Gastroesophageal sphincter (tissue), 3 donors: ENCODE measurements around the gene ZSCAN31.

ENCODE experiments used
- EP300 ChIP-seq: sonication (generic); formaldehyde crosslinking; IDR thresholded peaks from one replicate; pipeline ENCODE4 v1.6.1; 2017; ENCODE audit warnings: antibody characterized with exemption, mild to moderate bottlenecking
- POLR2A ChIP-seq, 2 donors: fragments of 450-650 bp; IDR thresholded peaks; one replicate each; pipeline ENCODE4 v1.6.1; 2017; ENCODE audit warnings: antibody characterized with exemption in 2 of 2, mild to moderate bottlenecking in 2 of 2, moderate library complexity in 1 of 2
- TF ChIP-seq, protein P1 (sequence below), 4 experiments: fragments of 200-600 bp in 2 of 4; fragments of 450-650 bp in 2 of 4; sonication (generic) in 1 of 4; IDR thresholded peaks; one replicate each; pipeline ENCODE4 v1.5.1; 2017 to 2019; ENCODE audit warnings: antibody characterized with exemption in 4 of 4, mild to moderate bottlenecking in 2 of 4, moderate library complexity in 2 of 4

DNA sequence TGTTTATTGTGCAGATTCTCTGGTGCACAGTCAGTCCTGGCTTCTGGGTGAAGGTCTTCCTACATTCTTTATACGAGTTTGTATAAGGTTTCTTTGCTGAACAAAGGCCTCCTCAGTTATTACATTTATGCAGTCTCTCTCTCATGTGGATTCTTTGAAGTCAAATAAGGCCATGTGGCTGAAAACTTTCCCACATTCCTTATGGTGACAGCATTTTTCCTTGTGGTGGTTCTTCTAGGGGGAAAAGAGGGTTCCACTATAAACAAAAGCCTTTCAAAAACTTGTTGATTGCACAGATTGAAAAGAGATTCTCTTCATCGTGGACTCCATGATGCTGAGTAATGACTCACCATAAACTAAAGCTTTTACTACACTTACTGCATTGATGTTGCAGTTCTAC, 44.4 kb upstream of the ZSCAN31 start:
- TF ChIP-seq EP300 (no peak), POLR2A (IDR thresholded peaks at IDR 0.05) (no peak)
- TF ChIP-seq, protein P1, sequence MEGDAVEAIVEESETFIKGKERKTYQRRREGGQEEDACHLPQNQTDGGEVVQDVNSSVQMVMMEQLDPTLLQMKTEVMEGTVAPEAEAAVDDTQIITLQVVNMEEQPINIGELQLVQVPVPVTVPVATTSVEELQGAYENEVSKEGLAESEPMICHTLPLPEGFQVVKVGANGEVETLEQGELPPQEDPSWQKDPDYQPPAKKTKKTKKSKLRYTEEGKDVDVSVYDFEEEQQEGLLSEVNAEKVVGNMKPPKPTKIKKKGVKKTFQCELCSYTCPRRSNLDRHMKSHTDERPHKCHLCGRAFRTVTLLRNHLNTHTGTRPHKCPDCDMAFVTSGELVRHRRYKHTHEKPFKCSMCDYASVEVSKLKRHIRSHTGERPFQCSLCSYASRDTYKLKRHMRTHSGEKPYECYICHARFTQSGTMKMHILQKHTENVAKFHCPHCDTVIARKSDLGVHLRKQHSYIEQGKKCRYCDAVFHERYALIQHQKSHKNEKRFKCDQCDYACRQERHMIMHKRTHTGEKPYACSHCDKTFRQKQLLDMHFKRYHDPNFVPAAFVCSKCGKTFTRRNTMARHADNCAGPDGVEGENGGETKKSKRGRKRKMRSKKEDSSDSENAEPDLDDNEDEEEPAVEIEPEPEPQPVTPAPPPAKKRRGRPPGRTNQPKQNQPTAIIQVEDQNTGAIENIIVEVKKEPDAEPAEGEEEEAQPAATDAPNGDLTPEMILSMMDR (IDR thresholded peaks at IDR 0.05), result no peak
